ENCODE results near the gene PPFIBP2.

The PPFIBP2 gene

GRCh38 chr11:7499081-7499480 is 14.7 kb upstream of the PPFIBP2 start:
- no peak for TF ChIP-seq CTCF (IDR thresholded peaks at IDR 0.05)

- no peak for TF ChIP-seq CTCF (IDR thresholded peaks at IDR 0.05)
Measured at GRCh38 chr11:7500251-7500650, 13.5 kb upstream of the PPFIBP2 start.

GRCh38 chr11:7501251-7501650 is 12.5 kb upstream of the PPFIBP2 start:
- no peak for TF ChIP-seq CTCF (IDR thresholded peaks at IDR 0.05)

GRCh38 chr11:7501894-7502293 is 11.9 kb upstream of the PPFIBP2 start:
- no peak for TF ChIP-seq CTCF (IDR thresholded peaks at IDR 0.05)

GRCh38 chr11:7506243-7506642 is 7.6 kb upstream of the PPFIBP2 start:
- TF ChIP-seq CTCF (IDR thresholded peaks at IDR 0.05), result no peak

GRCh38 chr11:7508087-7508486 is 5.7 kb upstream of the PPFIBP2 start:
- no peak for TF ChIP-seq CTCF (IDR thresholded peaks at IDR 0.05)

GRCh38 chr11:7509966-7510365 is 3.8 kb upstream of the PPFIBP2 start:
- no peak for TF ChIP-seq CTCF (IDR thresholded peaks at IDR 0.05)

- no peak for TF ChIP-seq CTCF (IDR thresholded peaks at IDR 0.05)
Measured at GRCh38 chr11:7511401-7511800, 2.4 kb upstream of the PPFIBP2 start.

All from LNCAP (cell line).